BLaER1 treated with 17β-estradiol and CSF1 and Interleukin-3, amounts not matched to agents 10 nM and 100 nM (cell line): ENCODE results near the gene ILF2.

Experiments used
- H3K27ac ChIP-seq, 11 experiments: shearing (Covaris generic); formaldehyde crosslinking; 2 replicates each; pipeline ENCODE4 v1.8.1; 2022
- H3K27me3 ChIP-seq, 11 experiments: shearing (Covaris generic); formaldehyde crosslinking; 2 replicates each; pipeline ENCODE4 v1.8.1; 2022
- H3K36me3 ChIP-seq, 11 experiments: shearing (Covaris generic); formaldehyde crosslinking; 2 replicates each; pipeline ENCODE4 v1.8.1; 2022
- H3K4me1 ChIP-seq, 10 experiments: shearing (Covaris generic); formaldehyde crosslinking; 2 replicates each; pipeline ENCODE4 v1.8.1; 2022
- H3K4me2 ChIP-seq, 11 experiments: shearing (Covaris generic); formaldehyde crosslinking; 2 replicates each; pipeline ENCODE4 v1.8.1; 2022
- H3K4me3 ChIP-seq, 10 experiments: shearing (Covaris generic); formaldehyde crosslinking; 2 replicates each; pipeline ENCODE4 v1.8.1; 2022
- H3K9ac ChIP-seq, 11 experiments: shearing (Covaris generic); formaldehyde crosslinking; 2 replicates each; pipeline ENCODE4 v1.8.1; 2022
- H3K9me3 ChIP-seq, 11 experiments: shearing (Covaris generic); formaldehyde crosslinking; replicated peaks in 1 of 11; 2 replicates each; pipeline ENCODE4 v1.8.1; 2022
- H4K20me1 ChIP-seq, 11 experiments: shearing (Covaris generic); formaldehyde crosslinking; 2 replicates each; pipeline ENCODE4 v1.8.1; 2022
- Cebpa-rat ChIP-seq, 11 experiments: shearing (Covaris generic); IDR thresholded peaks; 2 replicates each; pipeline ENCODE4 v1.8.1; 2022

The ILF2 gene

DNA sequence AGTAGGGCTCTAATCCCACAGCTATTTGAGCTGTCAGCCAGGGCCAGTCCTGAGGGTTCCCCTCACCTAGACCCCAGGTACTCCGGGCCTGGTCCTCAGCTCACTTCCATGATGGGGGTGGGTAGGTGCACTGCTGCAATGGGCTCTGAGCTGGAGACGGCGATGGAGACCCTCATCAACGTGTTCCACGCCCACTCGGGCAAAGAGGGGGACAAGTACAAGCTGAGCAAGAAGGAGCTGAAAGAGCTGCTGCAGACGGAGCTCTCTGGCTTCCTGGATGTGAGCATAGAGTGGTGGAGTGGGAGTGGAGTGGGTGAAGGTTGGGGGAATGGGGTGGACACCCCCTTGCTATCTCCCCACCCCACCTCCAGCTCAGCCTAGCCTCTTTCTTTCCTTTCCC lies 40.4 kb downstream of the ILF2 start:
- peaks cover under 1 to 31% (median 8%) of the 10 kb centered on the region in 11 experiments; a peak in 19 of 22 replicates for H3K36me3 ChIP-seq
- H3K27me3 ChIP-seq = no peaks in the 10 kb centered on the region
- H3K9ac ChIP-seq = peak overlapping the region in 9 of 11 experiments; percentile 36 to 91 (median 82); a peak in 12 of 22 replicates

DNA sequence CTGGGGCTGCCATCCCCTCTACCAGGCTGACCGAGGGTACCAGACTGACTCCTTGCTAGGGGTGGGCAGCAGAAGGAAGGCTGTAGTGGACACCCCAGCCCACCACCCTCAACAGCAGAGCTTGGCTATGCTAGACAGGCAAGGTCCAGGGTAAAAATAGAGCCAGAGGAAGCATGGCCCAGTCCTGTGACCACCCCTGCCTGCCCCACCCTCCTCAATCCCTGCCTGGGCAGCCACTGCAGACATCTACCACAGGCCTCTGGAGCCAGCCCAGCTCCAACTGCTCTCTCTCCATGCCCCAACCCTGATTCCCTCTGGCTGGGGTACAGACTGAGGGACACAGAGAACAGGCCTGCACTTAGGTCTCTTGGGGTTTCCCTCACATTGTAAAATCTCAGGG lies 40.8 kb downstream of the ILF2 start:
- peaks cover 78 to 86% (median 83%) of the 10 kb centered on the region in 10 experiments for H3K4me1 ChIP-seq
- no peak for TF ChIP-seq Cebpa-rat (IDR thresholded peaks at IDR 0.05)

More for the DNA sequence above, 40.4 kb downstream of the ILF2 start:
- H4K20me1 ChIP-seq = peaks cover 0 to 5% (median 0%) of the 10 kb centered on the region in 11 experiments; a peak in 7 of 22 replicates
- peak overlapping the region in 5 of 10 experiments; percentile 20 to 75 (median 62); a peak in 7 of 20 replicates for H3K4me3 ChIP-seq
- peak overlapping the region; percentile 84 to 100 (median 97) for H3K4me2 ChIP-seq
- H3K27ac ChIP-seq = peak overlapping the region; percentile 66 to 92 (median 86); a peak in 18 of 22 replicates
- H3K4me1 ChIP-seq = peaks cover 78 to 86% (median 83%) of the 10 kb centered on the region in 10 experiments
- H3K9me3 ChIP-seq = peaks cover 0 to 14% (median 3%) of the 10 kb centered on the region in 11 experiments; a peak in 6 of 22 replicates
- no peak for TF ChIP-seq Cebpa-rat (IDR thresholded peaks at IDR 0.05)

DNA sequence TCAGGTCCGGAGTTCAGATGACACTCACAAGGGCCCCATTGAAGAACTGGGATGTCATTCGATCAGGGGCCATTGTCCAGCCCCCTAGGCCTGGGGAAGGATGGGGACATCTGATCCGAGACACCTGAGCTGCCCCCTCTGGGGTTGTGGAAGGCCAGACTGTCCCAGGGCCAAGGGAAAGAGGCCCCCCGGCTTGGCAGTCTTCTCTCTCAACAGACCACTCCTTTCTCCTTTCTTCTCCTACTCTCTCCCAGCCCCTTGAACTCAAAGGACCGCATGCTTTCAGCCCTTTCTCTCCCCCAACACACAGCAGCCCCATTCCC lies 41.5 kb downstream of the ILF2 start:
- no peak for TF ChIP-seq Cebpa-rat (IDR thresholded peaks at IDR 0.05)
- Histone ChIP-seq H3K27me3 (no peaks in the 10 kb centered on the region), H3K36me3 (peaks cover 0 to 37% (median 14%) of the 10 kb centered on the region in 11 experiments; a peak in 17 of 22 replicates), H3K27ac (peak overlapping the region; percentile 66 to 92 (median 86); a peak in 21 of 22 replicates), H3K4me3 (peak overlapping the region in 9 of 10 experiments; percentile 10 to 75 (median 62); a peak in 13 of 20 replicates), H4K20me1 (no peaks in the 10 kb centered on the region), H3K4me2 (peak overlapping the region; percentile 84 to 100 (median 97)), H3K9me3 (peaks cover 0 to 14% (median 3%) of the 10 kb centered on the region in 11 experiments; a peak in 6 of 22 replicates), H3K9ac (peak overlapping the region; percentile 62 to 91 (median 84); a peak in 17 of 22 replicates), H3K4me1 (peaks cover 85 to 92% (median 89%) of the 10 kb centered on the region in 10 experiments)

More for the DNA sequence above, 40.8 kb downstream of the ILF2 start:
- Histone ChIP-seq H3K27ac (peak overlapping the region; percentile 66 to 92 (median 86); a peak in 20 of 22 replicates), H3K4me3 (peak overlapping the region in 5 of 10 experiments; percentile 47 to 75 (median 70); a peak in 8 of 20 replicates), H4K20me1 (peaks cover 0 to 3% (median 0%) of the 10 kb centered on the region in 11 experiments; a peak in 4 of 22 replicates), H3K36me3 (peaks cover 0 to 31% (median 10%) of the 10 kb centered on the region in 11 experiments; a peak in 17 of 22 replicates), H3K27me3 (no peaks in the 10 kb centered on the region), H3K9me3 (peaks cover 0 to 14% (median 3%) of the 10 kb centered on the region in 11 experiments; a peak in 6 of 22 replicates), H3K9ac (peak overlapping the region in 9 of 11 experiments; percentile 52 to 91 (median 82); a peak in 14 of 22 replicates), H3K4me2 (peak overlapping the region; percentile 84 to 100 (median 97))

DNA sequence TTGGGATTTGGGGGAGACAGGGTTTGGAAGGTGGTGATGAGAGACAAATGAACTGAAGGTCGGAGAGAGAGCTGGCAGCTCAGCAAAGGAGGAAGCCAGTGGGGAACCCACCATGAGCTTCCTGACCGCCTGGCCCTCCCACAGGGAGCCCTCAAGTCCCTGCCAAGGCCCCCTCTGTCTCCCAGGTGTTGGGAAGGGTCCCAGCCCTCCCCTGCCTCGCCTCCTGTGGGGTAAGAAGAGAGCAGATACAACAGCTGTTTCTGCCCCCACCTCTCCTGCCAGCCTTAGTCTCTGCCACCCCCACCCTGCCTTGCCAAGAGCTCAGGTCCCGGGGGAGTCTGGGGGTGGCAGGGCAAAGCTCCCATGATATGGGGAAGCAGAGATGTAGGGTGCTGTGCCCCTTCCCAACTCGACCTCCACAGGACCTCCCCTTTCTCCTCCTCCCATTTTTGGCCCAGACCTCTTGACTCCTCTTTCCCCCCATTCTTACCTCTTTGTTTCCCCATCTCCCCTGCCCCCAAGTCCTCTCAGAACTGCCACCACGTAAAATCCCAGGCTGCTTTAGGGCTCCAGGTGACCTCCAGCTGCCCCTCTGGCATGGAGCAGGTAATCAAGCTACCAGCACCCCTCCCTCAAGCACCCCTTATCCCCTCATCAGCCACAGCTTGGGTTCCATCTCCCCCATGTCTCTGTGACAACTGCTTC lies 42.0 kb downstream of the ILF2 start:
- no peak for TF ChIP-seq Cebpa-rat (IDR thresholded peaks at IDR 0.05)

DNA sequence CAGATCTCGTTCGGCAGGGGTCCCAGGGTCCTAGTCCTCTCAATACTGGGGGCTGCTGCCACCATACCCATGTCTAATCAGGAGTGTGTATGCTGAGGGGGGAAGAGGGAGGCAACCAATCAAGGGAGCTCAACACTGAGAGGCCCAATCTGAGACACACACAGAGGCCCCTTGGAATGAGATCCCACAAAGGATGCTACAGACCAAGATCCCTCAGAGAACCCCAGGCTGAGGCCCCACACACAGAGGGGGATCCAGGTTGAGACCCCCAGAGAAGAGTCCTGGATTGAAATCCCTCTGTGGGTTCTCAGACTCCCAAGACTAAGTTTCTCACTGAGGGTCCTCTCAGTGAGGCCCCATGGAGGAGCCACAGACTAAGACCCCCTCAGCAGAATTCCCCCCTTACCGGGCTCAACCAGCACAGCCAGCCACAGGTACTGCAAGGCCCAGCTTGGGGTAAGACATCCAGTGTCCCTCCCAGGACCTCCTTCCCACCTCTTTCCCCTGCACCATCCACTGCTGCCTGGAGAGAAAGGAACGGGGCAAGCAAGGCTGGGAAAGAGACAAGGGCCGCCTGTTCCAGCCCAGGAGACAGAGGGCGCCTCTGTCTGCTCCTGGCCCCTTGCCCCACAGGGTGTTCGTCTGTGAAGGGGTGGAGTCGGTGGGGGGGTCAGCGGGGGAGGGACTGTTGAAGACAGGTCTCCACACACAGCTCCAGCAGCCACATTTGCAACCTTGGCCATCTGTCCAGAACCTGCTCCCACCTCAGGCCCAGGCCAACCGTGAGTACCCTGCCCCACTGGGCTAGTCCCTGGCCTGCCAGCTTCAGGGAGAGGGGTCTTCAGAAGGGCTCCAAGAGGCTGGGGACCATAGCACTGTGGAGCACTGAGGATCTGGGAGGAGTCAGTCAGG lies 42.8 kb downstream of the ILF2 start, which contains the start of gene S100A1:
Gene S100A1 (plus strand): TSS at position 720 of the 912 bp plus-strand sequence. CDS start 2,088 bp downstream, outside the sequence.
- Histone ChIP-seq H3K4me3 (peak within 1 kb of the TSS; percentile 57 to 75 (median 66)), H3K4me2 (peak within 1 kb of the TSS; percentile 84 to 100 (median 97)), H3K27ac (peak within 1 kb of the TSS; percentile 81 to 93 (median 88)), H3K27me3 (no peaks in the 10 kb centered on the region), H4K20me1 (no peaks in the 10 kb centered on the region), H3K4me1 (peaks cover 92 to 99% (median 96%) of the 10 kb centered on the region in 10 experiments), H3K9ac (peak within 1 kb of the TSS; percentile 82 to 92 (median 85)), H3K9me3 (peaks cover 0 to 7% (median 0%) of the 10 kb centered on the region in 11 experiments; a peak in 4 of 22 replicates), H3K36me3 (peaks cover 0 to 40% (median 17%) of the 10 kb centered on the region in 11 experiments; a peak in 17 of 22 replicates)
- TF ChIP-seq Cebpa-rat (IDR thresholded peaks at IDR 0.05) = no peak

More for the DNA sequence above, 42.0 kb downstream of the ILF2 start:
- Histone ChIP-seq H3K27me3 (no peaks in the 10 kb centered on the region), H3K9me3 (peaks cover 0 to 14% (median 3%) of the 10 kb centered on the region in 11 experiments; a peak in 6 of 22 replicates), H3K4me1 (peaks cover 90 to 97% (median 94%) of the 10 kb centered on the region in 10 experiments), H3K9ac (peak overlapping the region; percentile 62 to 91 (median 84); a peak in 21 of 22 replicates), H3K36me3 (peaks cover 0 to 42% (median 17%) of the 10 kb centered on the region in 11 experiments; a peak in 17 of 22 replicates), H4K20me1 (no peaks in the 10 kb centered on the region), H3K27ac (peak overlapping the region; percentile 66 to 92 (median 86); a peak in 21 of 22 replicates), H3K4me2 (peak overlapping the region; percentile 84 to 100 (median 97)), H3K4me3 (peak overlapping the region; percentile 10 to 75 (median 62); a peak in 18 of 20 replicates)

DNA sequence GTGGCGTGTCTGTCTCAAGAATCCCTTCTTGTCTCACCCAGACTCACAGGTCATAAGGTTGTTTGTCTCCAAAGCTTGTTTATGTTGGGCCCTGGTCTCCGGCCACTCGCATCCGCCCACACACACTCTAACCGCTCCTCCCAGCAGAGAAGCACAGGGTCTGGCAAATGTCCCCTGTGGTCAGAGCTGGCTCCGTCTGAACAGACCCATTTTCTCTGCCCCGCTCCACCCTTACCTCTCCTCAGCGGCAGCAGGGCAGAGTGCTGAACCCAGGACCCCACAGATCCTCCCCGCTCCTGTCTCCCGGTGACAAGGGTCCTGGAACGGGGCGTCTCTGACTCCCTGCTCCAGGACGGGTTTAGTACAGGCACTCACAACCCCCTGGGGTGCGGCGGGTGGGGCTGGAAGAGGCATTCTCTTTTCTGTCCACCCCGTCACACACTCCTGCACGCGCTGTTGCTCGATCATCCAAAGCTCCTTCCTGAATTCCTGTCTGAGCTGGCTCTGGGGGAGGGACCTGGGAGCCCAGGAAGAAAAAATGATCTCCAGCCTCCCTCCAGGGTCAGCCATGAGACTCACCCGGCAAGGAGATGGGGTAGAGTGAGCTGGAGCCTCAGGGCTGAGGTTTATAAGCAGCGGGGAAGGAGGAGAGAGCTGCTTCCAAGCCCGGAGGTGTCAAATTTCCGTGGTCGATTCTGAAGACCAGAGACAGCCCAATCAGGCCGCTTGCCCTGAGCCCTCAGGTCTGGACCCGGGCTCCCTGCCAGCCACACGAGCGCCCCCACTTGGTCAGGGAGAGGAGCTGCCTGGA lies 43.7 kb downstream of the ILF2 start, which contains the start of gene S100A13:
Gene S100A13 (minus strand): TSS at position 602 of the 811 bp plus-strand sequence. CDS start 1,033 bp downstream, outside the sequence.
- peak within 1 kb of the TSS; percentile 82 to 92 (median 85) for H3K9ac ChIP-seq
- H3K9me3 ChIP-seq = peaks cover 0 to 3% (median 0%) of the 10 kb centered on the region in 11 experiments; a peak in 1 of 22 replicates
- no peak for TF ChIP-seq Cebpa-rat (IDR thresholded peaks at IDR 0.05)
- H4K20me1 ChIP-seq = no peaks in the 10 kb centered on the region
- peaks cover 92 to 99% (median 96%) of the 10 kb centered on the region in 10 experiments for H3K4me1 ChIP-seq
- H3K4me3 ChIP-seq = peak within 1 kb of the TSS; percentile 57 to 75 (median 66)
- H3K27ac ChIP-seq = peak within 1 kb of the TSS; percentile 81 to 93 (median 88)
- H3K27me3 ChIP-seq = no peaks in the 10 kb centered on the region
- H3K4me2 ChIP-seq = peak within 1 kb of the TSS; percentile 84 to 100 (median 97)
- H3K36me3 ChIP-seq = peaks cover 0 to 41% (median 21%) of the 10 kb centered on the region in 11 experiments; a peak in 16 of 22 replicates

DNA sequence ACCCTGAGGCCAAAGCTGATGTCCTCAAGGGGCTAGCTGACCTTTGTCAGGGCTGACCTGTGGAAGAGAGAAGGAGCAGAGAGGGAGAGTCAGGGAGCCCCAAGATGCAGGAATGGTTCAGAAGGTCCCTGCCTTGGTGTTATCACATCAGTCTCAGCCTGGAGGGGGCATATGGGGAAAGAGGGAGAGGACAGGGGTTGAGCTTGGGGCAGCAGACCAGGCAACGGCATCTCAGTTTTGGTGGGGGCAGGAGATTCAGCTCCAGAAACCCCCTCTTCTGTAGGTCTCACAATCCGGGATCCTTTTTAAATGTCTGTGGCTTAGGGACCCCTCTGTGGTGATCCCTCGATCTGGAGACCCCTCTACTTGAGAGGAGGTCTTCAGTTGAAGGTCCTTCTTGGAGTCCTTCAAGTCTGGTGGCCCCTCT lies 44.3 kb downstream of the ILF2 start:
- Histone ChIP-seq H3K27ac (peak overlapping the region; percentile 81 to 93 (median 88)), H3K27me3 (no peaks in the 10 kb centered on the region), H3K4me3 (peak overlapping the region; percentile 57 to 75 (median 66)), H3K4me1 (peaks cover 95 to 100% (median 98%) of the 10 kb centered on the region in 10 experiments), H3K4me2 (peak overlapping the region; percentile 84 to 100 (median 97)), H3K36me3 (peaks cover 0 to 46% (median 27%) of the 10 kb centered on the region in 11 experiments; a peak in 17 of 22 replicates), H3K9me3 (peaks cover 0 to 1% (median 0%) of the 10 kb centered on the region in 11 experiments; a peak in 1 of 22 replicates), H3K9ac (peak overlapping the region; percentile 82 to 92 (median 85)), H4K20me1 (no peaks in the 10 kb centered on the region)
- no peak for TF ChIP-seq Cebpa-rat (IDR thresholded peaks at IDR 0.05)
